IMR-90 (cell line): Measurements from ENCODE around the gene OR1L8. TPM values are rescaled to one million over a fixed set of nuclear protein-coding genes. Genes with fewer than 3 reads are reported as not detected.
"Not testable (repeated sequence)": the region's sequence is repeated elsewhere in the genome, so short reads cannot be mapped to it uniquely, and the experiment has no call there.

Experiments used
- ATAC-seq: fragments of 200-7000 bp; cut with Tn5 transposase; 2 replicates; pipeline ENCODE4 v1.9.1; 2020; ENCODE audit warnings: low read depth, mild to moderate bottlenecking, moderate library complexity
- BruUV-seq: library from RNA; stranded (reverse); fragments of 400-500 nt; replicated peaks from 2 replicates; lab custom pipeline; 2021; lab: Mats Ljungman, UMichigan
- CTCF ChIA-PET: fragments of 300-600 bp; formaldehyde crosslinking; extraction: SDS; loops from one replicate; lab custom pipeline; 2021; ENCODE audit warnings: antibody characterized with exemption; lab: Yijun Ruan, JAX
- POLR2A ChIA-PET: fragments of 300-600 bp; sonication (Branson Sonifier 250); formaldehyde crosslinking; loops from one replicate; lab custom pipeline; 2022; ENCODE audit warnings: antibody characterized with exemption; ENCODE audit not compliant: unreplicated experiment; lab: Charles Lee
- DNase-seq: peaks from one replicate; pipeline ENCODE4 v3.0.0; 2013
- H2AFZ ChIP-seq: replicated peaks from 2 replicates; pipeline ENCODE3; 2013; ENCODE audit warnings: low read length, mild to moderate bottlenecking; ENCODE audit not compliant: poor library complexity
- H2AK5ac ChIP-seq: 2 replicates; pipeline ENCODE4 v1.6.1; 2013; ENCODE audit warnings: low read depth, low read length, inconsistent platforms
- H2AK9ac ChIP-seq: replicated peaks from 2 replicates; pipeline ENCODE3; 2013; ENCODE audit warnings: mild to moderate bottlenecking, low read depth, low read length, moderate library complexity; ENCODE audit not compliant: poor library complexity
- H2BK120ac ChIP-seq: 2 replicates; pipeline ENCODE4 v1.6.1; 2013; ENCODE audit warnings: low read depth, low read length, inconsistent platforms
- H2BK15ac ChIP-seq: 3 replicates; pipeline ENCODE4 v1.6.1; 2013; ENCODE audit warnings: low read depth, low read length, inconsistent platforms
- H2BK20ac ChIP-seq: 2 replicates; pipeline ENCODE4 v1.6.1; 2013; ENCODE audit warnings: low read depth, mild to moderate bottlenecking, inconsistent platforms, low read length, moderate library complexity
- H2BK5ac ChIP-seq: 2 replicates; pipeline ENCODE4 v1.6.1; 2013; ENCODE audit warnings: mild to moderate bottlenecking, low read depth, low read length, inconsistent platforms; ENCODE audit not compliant: poor library complexity, severe bottlenecking
- H3K14ac ChIP-seq: replicated peaks from 2 replicates; pipeline ENCODE4 v1.6.1; 2013; ENCODE audit warnings: low read depth, low read length, inconsistent platforms
- H3K18ac ChIP-seq: 2 replicates; pipeline ENCODE4 v1.6.1; 2013; ENCODE audit warnings: low read depth, low read length, control low read depth
- H3K23ac ChIP-seq: 2 replicates; pipeline ENCODE4 v1.6.1; 2013; ENCODE audit warnings: low read depth, low read length, inconsistent platforms
- H3K27ac ChIP-seq: 2 replicates; pipeline ENCODE4 v1.5.1; 2013; ENCODE audit warnings: mild to moderate bottlenecking, control low read depth, low read length; ENCODE audit not compliant: insufficient read depth
- H3K27me3 ChIP-seq: 2 replicates; pipeline ENCODE4 v1.6.1; 2013; ENCODE audit warnings: low read length; ENCODE audit not compliant: control insufficient read depth, insufficient read depth
- H3K36me3 ChIP-seq: 2 replicates; pipeline ENCODE4 v1.6.1; 2013; ENCODE audit warnings: low read length, mixed read lengths; ENCODE audit not compliant: control insufficient read depth, insufficient read depth
- H3K4ac ChIP-seq: 2 replicates; pipeline ENCODE4 v1.6.1; 2013; ENCODE audit warnings: low read depth, low read length, inconsistent platforms
- H3K4me1 ChIP-seq: 2 replicates; pipeline ENCODE4 v1.6.1; 2013; ENCODE audit warnings: low read length, mixed read lengths; ENCODE audit not compliant: control insufficient read depth, insufficient read depth
- H3K4me2 ChIP-seq: 2 replicates; pipeline ENCODE4 v1.6.1; 2013; ENCODE audit warnings: low read depth, mild to moderate bottlenecking, control low read depth, low read length, moderate library complexity
- H3K4me3 ChIP-seq: 2 replicates; pipeline ENCODE4 v1.5.1; 2013; ENCODE audit warnings: low read depth, mild to moderate bottlenecking, control low read depth, low read length, moderate library complexity; ENCODE audit not compliant: insufficient read depth
- H3K56ac ChIP-seq: 2 replicates; pipeline ENCODE4 v1.6.1; 2013; ENCODE audit warnings: low read length, inconsistent platforms; ENCODE audit not compliant: insufficient read depth; ENCODE audit errors: extremely low read depth
- H3K79me1 ChIP-seq, 2 experiments: 2 replicates each; pipeline ENCODE4 v1.6.1; 2013; ENCODE audit warnings: low read length in 2 of 2, inconsistent platforms in 1 of 2, low read depth in 1 of 2
- H3K9ac ChIP-seq: 2 replicates; pipeline ENCODE4 v1.6.1; 2013; ENCODE audit warnings: low read depth, low read length, control low read depth
- H3K9me1 ChIP-seq: 2 replicates; pipeline ENCODE4 v1.6.1; 2013; ENCODE audit warnings: low read length, inconsistent platforms; ENCODE audit not compliant: insufficient read depth
- H3K9me3 ChIP-seq: 2 replicates; pipeline ENCODE4 v1.6.1; 2013; ENCODE audit warnings: low read length; ENCODE audit not compliant: control insufficient read depth, insufficient read depth
- H4K20me1 ChIP-seq: 2 replicates; pipeline ENCODE4 v1.6.1; 2013; ENCODE audit warnings: low read length, inconsistent platforms; ENCODE audit not compliant: insufficient read depth
- H4K5ac ChIP-seq: 2 replicates; pipeline ENCODE4 v1.6.1; 2013; ENCODE audit warnings: mild to moderate bottlenecking, low read depth, low read length, control low read depth
- H4K8ac ChIP-seq, 2 experiments: 2 replicates each; pipeline ENCODE4 v1.6.1; 2013; ENCODE audit warnings: low read depth in 2 of 2, low read length in 2 of 2, control low read depth in 1 of 2, inconsistent platforms in 1 of 2
- H4K91ac ChIP-seq: 2 replicates; pipeline ENCODE4 v1.6.1; 2013; ENCODE audit warnings: low read depth, low read length, inconsistent platforms; ENCODE audit not compliant: insufficient read depth
- MXI1 ChIP-seq: IDR thresholded peaks from 2 replicates; pipeline ENCODE4 v1.6.1; 2012; ENCODE audit warnings: low read depth, mild to moderate bottlenecking, low read length, moderate library complexity, borderline replicate concordance
- NFE2L2 ChIP-seq: fragments of 150-350 bp; IDR thresholded peaks from 2 replicates; pipeline ENCODE4 v1.6.1; 2016; ENCODE audit warnings: low read depth, mild to moderate bottlenecking, low read length
- SMC3 ChIP-seq: fragments of 150-350 bp; IDR thresholded peaks from 2 replicates; pipeline ENCODE4 v1.6.1; 2016; ENCODE audit warnings: low read depth, mild to moderate bottlenecking, antibody characterized with exemption, low read length, moderate library complexity
- USF2 ChIP-seq: fragments of 150-350 bp; IDR thresholded peaks from 2 replicates; pipeline ENCODE4 v1.6.1; 2017; ENCODE audit warnings: mild to moderate bottlenecking, antibody characterized with exemption, low read length, low read depth
- WGBS, 2 experiments: methylation state at CpG; one replicate each; pipeline versions ENCODE4 v1.1.5 to v1.1.7; 2013; ENCODE audit warnings: missing lambda C conversion rate in 2 of 2; ENCODE audit not compliant: insufficient read length in 1 of 2; ENCODE audit errors: extremely low coverage in 2 of 2; 5-methylcytosine and 5-hydroxymethylcytosine counted together
- dilution Hi-C: fragments of 300-500 bp; cut with HindIII; formaldehyde crosslinking; loops from one replicate; pipeline ENCODE4 v1.14.3; 2018; ENCODE audit warnings: low sequenced_read_pairs; ENCODE audit not compliant: unreplicated experiment
- in situ Hi-C: fragments of 300-500 bp; cut with MboI; formaldehyde crosslinking; loops from 3 replicates; pipeline ENCODE4 v1.14.3; 2019; ENCODE audit warnings: low sequenced_read_pairs, inconsistent platforms, mixed read lengths
- intact Hi-C: fragments of 100-400 bp; cut with micrococcal nuclease; formaldehyde crosslinking; loops from 2 replicates; pipeline ENCODE4 v1.10.0; 2022
- polyA plus RNA-seq, 3 experiments: library from polyadenylated mRNA; depleted of rRNA; stranded (reverse); fragments of >200 nt; gene quantifications; 2 replicates each; pipeline ENCODE4 v1.2.3, GENCODE V29; 2012; ENCODE audit warnings: low replicate concordance in 1 of 3
- total RNA-seq: library from RNA; depleted of rRNA; stranded (reverse); fragments of >200 nt; gene quantifications from 2 replicates; pipeline ENCODE4 v1.2.3, GENCODE V29; 2012

OR1L8 gene
- total and polyA plus RNA-seq, 2 of the 4 experiments (the other 2 are of a cell fraction), result not detected

GRCh38 chr9:122536134-122536533, 47.0 kb downstream of the OR1L8 start:
- no peak overlapping the region for H4K91ac ChIP-seq
- ATAC-seq (no peak), DNase-seq (no peak)
- H2BK120ac ChIP-seq, result no peak overlapping the region
- POLR2A ChIA-PET, result no interaction called here
- intact Hi-C loops, result no loop called here
- no peak overlapping the region for H3K14ac ChIP-seq
- H4K8ac ChIP-seq, result no peak overlapping the region
- H3K79me1 ChIP-seq, result no peaks in the 10 kb centered on the region
- H2AK5ac ChIP-seq, result no peak overlapping the region
- no peaks in the 10 kb centered on the region for H3K4me1 ChIP-seq
- no peak overlapping the region for H2AK9ac ChIP-seq
- no peaks in the 10 kb centered on the region for H4K20me1 ChIP-seq
- dilution Hi-C loops, result no loop called here
- no peak overlapping the region for H2BK5ac ChIP-seq
- H3K4me2 ChIP-seq, result no peak overlapping the region
- no peaks in the 10 kb centered on the region for H3K36me3 ChIP-seq
- H2BK20ac ChIP-seq, result no peak overlapping the region
- 80% methylated on average over 1 of the region's 1 CpG; no CpG with 5 or more reads in 1 of the 2 experiments for WGBS, 2 experiments
- H3K9ac ChIP-seq, result no peak overlapping the region
- no peak overlapping the region for H3K56ac ChIP-seq
- H2BK15ac ChIP-seq, result no peak overlapping the region
- H3K9me3 ChIP-seq, result no peaks in the 10 kb centered on the region
- in situ Hi-C loops, result no loop called here
- TF ChIP-seq SMC3 (no peak), USF2 (no peak), NFE2L2 (no peak), MXI1 (no peak)
- no peak overlapping the region for H2AFZ ChIP-seq
- no peak overlapping the region for H3K18ac ChIP-seq
- no peak overlapping the region for H4K5ac ChIP-seq
- no peak overlapping the region for H3K27ac ChIP-seq
- H3K9me1 ChIP-seq, result no peaks in the 10 kb centered on the region
- H3K27me3 ChIP-seq, result no peaks in the 10 kb centered on the region
- no peak overlapping the region for H3K4me3 ChIP-seq
- H3K4ac ChIP-seq, result no peak overlapping the region
- CTCF ChIA-PET, result no interaction called here
- H3K23ac ChIP-seq, result no peak overlapping the region
- BruUV-seq, result no TSS peak

GRCh38 chr9:122531157-122531556, 52.0 kb downstream of the OR1L8 start:
- intact Hi-C loops, DNase-seq, H3K14ac ChIP-seq, H2BK120ac ChIP-seq, dilution Hi-C loops, H3K9me3 ChIP-seq, H3K4ac ChIP-seq, H4K91ac ChIP-seq, H3K9ac ChIP-seq, H2BK20ac ChIP-seq, H3K4me1 ChIP-seq, H3K56ac ChIP-seq, H2AK9ac ChIP-seq, H3K27me3 ChIP-seq, H3K18ac ChIP-seq, H4K20me1 ChIP-seq, H3K9me1 ChIP-seq, H3K4me3 ChIP-seq, CTCF ChIA-PET, POLR2A ChIA-PET, H2AFZ ChIP-seq, H4K8ac ChIP-seq, BruUV-seq, H2AK5ac ChIP-seq, H3K36me3 ChIP-seq, H3K23ac ChIP-seq, H4K5ac ChIP-seq, H3K79me1 ChIP-seq, H2BK15ac ChIP-seq, H3K4me2 ChIP-seq, in situ Hi-C loops, ATAC-seq, H3K27ac ChIP-seq, H2BK5ac ChIP-seq: not testable (repeated sequence)
- 0% methylated on average over 1 of the region's 4 CpGs; no CpG with 5 or more reads in 1 of the 2 experiments for WGBS, 2 experiments
